K562 (cell line): ENCODE measurements around the gene TMEM63C. TPM values are rescaled to one million over a fixed set of nuclear protein-coding genes. Genes with fewer than 3 reads are reported as not detected.

Experiments
- CHD1 ChIP-seq: fragments of 200-600 bp; sonication (generic); IDR thresholded peaks from one replicate; pipeline ENCODE4 v1.6.1; 2012; ENCODE audit warnings: mild to moderate bottlenecking, moderate library complexity, low read length, inconsistent platforms
- CHD7 ChIP-seq: fragments of 200-600 bp; sonication (generic); IDR thresholded peaks from one replicate; pipeline ENCODE4 v1.6.1; 2012; ENCODE audit warnings: mild to moderate bottlenecking, low read depth, low read length, inconsistent platforms
- polyA plus RNA-seq, 8 experiments: library from polyadenylated mRNA; depleted of rRNA in 4 of 8; stranded (reverse) in 5 of 8; unstranded in 3 of 8; fragments of >200 nt; fragmentation: Nextera tagmentation in 2 of 8; fragmentation: Illumina TruSeq in 1 of 8; extraction: Ambion mirVana in 2 of 8; extraction: Trizol in 1 of 8; gene quantifications; 2 replicates each; pipeline versions ENCODE4 v1.2.1 to v1.2.3, GENCODE V29; 2011 to 2014; ENCODE audit warnings: inconsistent platforms in 1 of 8, missing spikeins in 1 of 8
- total RNA-seq, 7 experiments: library from RNA; depleted of rRNA in 6 of 7; stranded (reverse); fragments of >200 nt in 6 of 7; fragmentation: Illumina TruSeq in 2 of 7; extraction: Trizol in 2 of 7; gene quantifications; 2 replicates each; pipeline versions ENCODE4 v1.2.1 to v1.2.3, GENCODE V29; 2011 to 2021; ENCODE audit warnings: low replicate concordance in 1 of 7

The TMEM63C gene
- total and polyA plus RNA-seq, 9 of the 15 experiments (the other 6 are each of a cell fraction or from before 2014, with no cell fraction given), result 0.07 TPM; not detected in 8

- TF ChIP-seq CHD7 (no peak), CHD1 (no peak)
Measured at GRCh38 chr14:77158175-77158881, 23.3 kb upstream of the TMEM63C start (continued).
